C4-2B (cell line): ENCODE results near the gene PTBP3.

ENCODE experiments used
- H3K27ac ChIP-seq: fragments of 450-650 bp; 2 replicates; pipeline ENCODE4 v1.5.1; 2017
- CTCF ChIP-seq: fragments of 450-650 bp; conservative IDR thresholded peaks from 2 replicates; pipeline ENCODE4 v1.5.1; 2017; ENCODE audit warnings: mild to moderate bottlenecking
- ZFX ChIP-seq: fragments of 450-650 bp; IDR thresholded peaks from 2 replicates; pipeline ENCODE4 v1.6.1; 2017

Gene PTBP3

GRCh38 chr9:112184946-112185345 is 148.5 kb downstream of the PTBP3 start:
- TF ChIP-seq ZFX (no peak), CTCF (no peak)
- no peak overlapping the region for H3K27ac ChIP-seq

GRCh38 chr9:112184221-112184620 is 149.2 kb downstream of the PTBP3 start:
- no peak overlapping the region for H3K27ac ChIP-seq
- no peak for TF ChIP-seq CTCF

GRCh38 chr9:112180387-112180881 is 153.0 kb downstream of the PTBP3 start:
- no peak for TF ChIP-seq ZFX
- no peak for TF ChIP-seq CTCF
- no peak overlapping the region for H3K27ac ChIP-seq

- TF ChIP-seq ZFX: no peak
- TF ChIP-seq CTCF: no peak
- no peak overlapping the region for H3K27ac ChIP-seq
Measured at GRCh38 chr9:112179816-112180215, 153.6 kb downstream of the PTBP3 start.

- no peak for TF ChIP-seq CTCF
- no peak overlapping the region for H3K27ac ChIP-seq
Measured at GRCh38 chr9:112176524-112176923, 156.9 kb downstream of the PTBP3 start.

- no peak overlapping the region for H3K27ac ChIP-seq
- no peak for TF ChIP-seq CTCF
- TF ChIP-seq ZFX: no peak
Measured at GRCh38 chr9:112175796-112176315, 157.6 kb downstream of the PTBP3 start.

- TF ChIP-seq ZFX (peak; percentile 88), CTCF (no peak)
- peak within 1 kb of the TSS; percentile 64 for H3K27ac ChIP-seq
Measured at GRCh38 chr9:112174965-112175795, 158.2 kb downstream of the PTBP3 start, which contains the start of gene SUSD1. Gene SUSD1 (minus strand): TSS chr9:112175297. CDS start chr9:112175235, 62 bp downstream.
